ENCODE data around the gene EXOC3.

The EXOC3 gene

DNA sequence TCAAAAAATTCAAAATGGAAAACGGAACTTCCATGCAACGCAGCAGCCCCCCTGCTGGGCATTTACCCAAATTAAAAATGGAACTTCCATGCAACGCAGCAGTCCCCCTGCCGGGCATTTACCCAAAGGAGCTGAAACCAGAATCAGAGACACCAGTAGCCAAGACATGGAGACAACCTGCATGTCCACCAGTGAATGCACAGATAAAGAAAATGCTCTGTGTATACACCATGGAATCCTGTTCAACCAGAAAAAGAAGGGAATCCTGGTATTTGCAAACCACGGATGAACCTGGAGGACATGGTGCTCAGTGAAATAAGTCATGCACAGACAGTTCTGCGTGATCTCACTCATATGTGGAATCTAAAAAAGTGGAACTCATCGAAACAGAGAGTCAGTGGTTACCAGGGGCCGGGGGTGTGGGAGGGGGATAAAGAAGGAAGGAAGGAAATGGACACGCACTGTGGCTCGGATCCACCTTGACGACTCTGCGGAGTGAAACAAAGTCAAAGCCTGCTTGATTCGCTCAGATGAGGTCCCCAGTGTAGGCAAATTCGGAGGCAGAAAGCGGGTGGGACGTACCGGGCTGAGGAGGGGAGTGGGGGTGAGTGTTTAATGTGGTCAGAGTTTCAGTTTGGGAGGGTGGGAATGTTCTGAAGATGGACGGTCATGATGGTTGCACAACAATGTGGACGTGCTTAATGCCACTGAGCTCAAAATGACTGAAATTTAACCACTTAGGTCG is 40.2 kb upstream of the EXOC3 start:
- in situ Hi-C loops (cut with MboI; ENCODE audit: low pct_unique_long_range_greater_than_20kb, low sequenced_read_pairs, unreplicated experiment) = no loop called here
- DNase-seq (ENCODE audit: low spot score) = peak; percentile 80
- TF ChIP-seq, protein P1, sequence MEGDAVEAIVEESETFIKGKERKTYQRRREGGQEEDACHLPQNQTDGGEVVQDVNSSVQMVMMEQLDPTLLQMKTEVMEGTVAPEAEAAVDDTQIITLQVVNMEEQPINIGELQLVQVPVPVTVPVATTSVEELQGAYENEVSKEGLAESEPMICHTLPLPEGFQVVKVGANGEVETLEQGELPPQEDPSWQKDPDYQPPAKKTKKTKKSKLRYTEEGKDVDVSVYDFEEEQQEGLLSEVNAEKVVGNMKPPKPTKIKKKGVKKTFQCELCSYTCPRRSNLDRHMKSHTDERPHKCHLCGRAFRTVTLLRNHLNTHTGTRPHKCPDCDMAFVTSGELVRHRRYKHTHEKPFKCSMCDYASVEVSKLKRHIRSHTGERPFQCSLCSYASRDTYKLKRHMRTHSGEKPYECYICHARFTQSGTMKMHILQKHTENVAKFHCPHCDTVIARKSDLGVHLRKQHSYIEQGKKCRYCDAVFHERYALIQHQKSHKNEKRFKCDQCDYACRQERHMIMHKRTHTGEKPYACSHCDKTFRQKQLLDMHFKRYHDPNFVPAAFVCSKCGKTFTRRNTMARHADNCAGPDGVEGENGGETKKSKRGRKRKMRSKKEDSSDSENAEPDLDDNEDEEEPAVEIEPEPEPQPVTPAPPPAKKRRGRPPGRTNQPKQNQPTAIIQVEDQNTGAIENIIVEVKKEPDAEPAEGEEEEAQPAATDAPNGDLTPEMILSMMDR (IDR thresholded peaks at IDR 0.05; ENCODE audit: extremely low read depth, insufficient read depth, missing control alignments) = peak; percentile 3

DNA sequence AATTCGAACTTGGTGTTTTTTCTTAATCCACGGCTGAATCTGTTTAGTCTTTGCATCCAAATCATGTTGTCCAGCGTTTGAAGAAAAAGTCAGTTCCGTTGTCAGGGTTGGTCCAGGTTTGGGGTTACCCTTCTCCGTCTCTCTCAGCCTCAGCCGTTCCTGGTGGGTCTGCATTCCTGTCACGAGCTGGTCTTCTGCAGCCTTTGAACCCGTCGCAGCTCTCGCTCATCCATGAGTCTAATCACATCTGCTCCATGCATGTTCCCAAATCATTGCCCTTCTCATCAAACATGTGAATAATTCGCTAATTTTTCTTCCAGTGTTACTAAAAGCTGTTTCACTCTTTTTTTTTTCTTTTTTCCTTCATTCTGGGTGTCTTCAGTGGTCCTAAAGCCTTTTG is 39.0 kb upstream of the EXOC3 start:
- in situ Hi-C loops (cut with MboI; ENCODE audit: low pct_unique_long_range_greater_than_20kb, low sequenced_read_pairs, unreplicated experiment) = no loop called here
- no peak for DNase-seq (ENCODE audit: low spot score)
- TF ChIP-seq, protein P1 (IDR thresholded peaks at IDR 0.05; ENCODE audit: extremely low read depth, insufficient read depth, missing control alignments) = no peak

DNA sequence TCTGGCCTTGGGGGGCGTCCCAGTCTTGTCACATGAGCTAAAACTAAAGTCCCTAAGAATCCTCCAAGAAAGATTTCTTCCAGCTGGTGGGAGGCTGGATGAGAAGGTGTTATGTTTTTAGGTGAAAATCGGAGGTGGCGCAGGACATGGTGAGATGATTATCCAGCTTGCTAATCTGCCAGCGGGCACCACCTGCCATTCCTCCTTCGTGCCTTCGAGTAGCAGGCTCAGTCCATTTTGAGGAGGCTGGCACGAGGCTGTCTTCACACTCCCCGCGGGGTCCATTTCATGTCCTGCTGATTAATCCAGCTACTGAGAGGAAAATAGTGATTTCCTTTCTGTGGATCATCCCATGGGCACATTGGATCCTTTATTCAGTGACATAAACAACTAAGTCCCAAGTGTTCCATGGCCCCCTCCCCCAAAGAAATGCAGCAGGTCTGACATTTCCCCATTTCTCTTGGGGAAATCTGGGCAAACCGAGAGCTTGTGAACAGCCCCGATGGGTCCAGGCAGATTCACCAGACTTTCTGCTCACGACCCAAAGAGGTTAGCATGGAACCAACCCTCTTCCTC is 38.2 kb upstream of the EXOC3 start:
- DNase-seq (ENCODE audit: low spot score) = no peak
- in situ Hi-C loops (cut with MboI; ENCODE audit: low pct_unique_long_range_greater_than_20kb, low sequenced_read_pairs, unreplicated experiment) = no loop called here
- TF ChIP-seq, protein P1 (IDR thresholded peaks at IDR 0.05; ENCODE audit: extremely low read depth, insufficient read depth, missing control alignments) = no peak

DNA sequence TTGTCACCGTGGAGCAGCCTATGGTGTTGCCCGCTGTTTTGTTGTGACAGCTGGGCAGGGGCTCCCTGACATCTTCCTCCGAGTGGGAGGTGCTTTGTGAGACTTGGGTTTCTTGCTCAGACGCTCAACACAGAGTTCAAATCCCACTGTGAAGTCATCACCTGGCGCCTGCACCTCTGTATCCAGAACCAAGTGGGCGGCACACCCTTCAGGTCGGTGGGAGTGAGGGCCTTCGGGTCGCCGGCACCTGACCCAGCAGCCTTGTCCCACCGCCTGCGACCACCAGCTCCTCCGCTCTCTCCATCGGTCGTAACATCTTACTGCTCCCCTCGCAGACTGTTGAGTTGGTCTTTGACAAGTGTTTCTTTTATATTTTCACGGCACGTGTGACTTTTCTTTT is 37.6 kb upstream of the EXOC3 start:
- no peak for DNase-seq (ENCODE audit: low spot score)
- in situ Hi-C loops (cut with MboI; ENCODE audit: low pct_unique_long_range_greater_than_20kb, low sequenced_read_pairs, unreplicated experiment) = no loop called here
- TF ChIP-seq, protein P1 (IDR thresholded peaks at IDR 0.05; ENCODE audit: extremely low read depth, insufficient read depth, missing control alignments) = no peak

DNA sequence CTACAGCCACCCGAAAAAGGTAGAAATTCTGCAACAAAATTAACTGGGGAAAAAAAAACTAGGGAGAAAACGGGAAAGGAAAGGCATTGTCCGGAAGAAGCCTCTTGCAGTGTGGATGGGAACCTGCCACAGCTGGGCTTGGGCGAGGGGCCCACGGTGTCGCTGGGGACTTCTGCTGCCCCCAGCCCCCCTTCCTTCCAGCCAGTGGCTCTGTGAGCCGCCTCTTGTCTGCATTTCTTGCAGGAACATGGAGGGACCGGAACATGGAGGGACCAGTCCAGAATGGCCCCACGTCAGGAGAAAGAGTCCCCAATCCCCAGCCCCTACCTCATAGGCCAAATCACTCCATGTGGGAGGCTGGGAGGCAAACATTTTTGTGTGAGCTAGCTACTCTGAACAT is 36.9 kb upstream of the EXOC3 start:
- in situ Hi-C loops (cut with MboI; ENCODE audit: low pct_unique_long_range_greater_than_20kb, low sequenced_read_pairs, unreplicated experiment) = no loop called here

DNA sequence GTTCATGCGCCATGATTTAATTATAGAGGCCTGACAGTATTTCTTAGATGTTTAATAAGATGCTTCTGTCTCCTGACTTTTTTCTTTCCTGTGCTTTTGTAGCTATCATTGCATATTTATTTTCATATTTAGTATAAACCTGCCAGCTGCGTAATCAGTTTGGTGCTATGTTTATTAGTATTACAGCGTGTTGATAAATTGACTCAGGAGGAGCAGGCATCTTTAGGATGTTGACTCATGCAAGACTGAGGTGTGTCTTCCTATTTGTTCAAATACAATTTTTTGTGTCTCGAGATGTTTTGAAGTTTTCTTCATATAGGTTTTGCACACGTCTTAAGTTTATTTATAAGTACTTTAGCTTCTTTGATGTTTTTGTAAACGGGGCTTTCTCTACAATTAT is 35.9 kb upstream of the EXOC3 start:
- TF ChIP-seq, protein P1 (IDR thresholded peaks at IDR 0.05; ENCODE audit: extremely low read depth, insufficient read depth, missing control alignments) = no peak
- in situ Hi-C loops (cut with MboI; ENCODE audit: low pct_unique_long_range_greater_than_20kb, low sequenced_read_pairs, unreplicated experiment) = no loop called here
- DNase-seq (ENCODE audit: low spot score) = no peak

More for the DNA sequence above, 36.9 kb upstream of the EXOC3 start:
- no peak for DNase-seq (ENCODE audit: low spot score)
- TF ChIP-seq, protein P1 (IDR thresholded peaks at IDR 0.05; ENCODE audit: extremely low read depth, insufficient read depth, missing control alignments) = no peak
